ENCODE measurements around the gene SMAD2. TPM values are rescaled to one million over a fixed set of nuclear protein-coding genes. Genes with fewer than 3 reads are reported as not detected.
A peak's percentile ranks its signal among the peaks of the same experiment; 100 is the strongest.

SMAD2 gene
- total RNA-seq, 1 experiment from 2014 or later: 121 TPM

- Histone ChIP-seq H2BK5ac (ENCODE audit: insufficient read length, low read length) (no peak overlapping the region), H3K4me2 (ENCODE audit: insufficient read depth, insufficient read length, low read length) (no peak overlapping the region), H3K18ac (ENCODE audit: insufficient read length, low read depth, low read length) (no peak overlapping the region), H3T11ph (ENCODE audit: low read length) (no peak overlapping the region), H2BK15ac (ENCODE audit: low read depth, low read length) (no peak overlapping the region), H3K79me2 (ENCODE audit: insufficient read depth, low read length) (no peaks in the 10 kb centered on the region), H3K56ac (ENCODE audit: insufficient read length, low read depth, low read length) (no peak overlapping the region), H3K9ac (ENCODE audit: extremely low read depth, insufficient read length, low read length) (no peak overlapping the region), H2BK12ac (ENCODE audit: insufficient read length, low read depth, low read length) (no peak overlapping the region), H4K91ac (ENCODE audit: insufficient read length, low read depth, low read length) (no peak overlapping the region), H3K4me1 (ENCODE audit: insufficient read depth, low read length) (no peaks in the 10 kb centered on the region), H3K79me1 (ENCODE audit: insufficient read depth, low read depth, low read length, poor library complexity, severe bottlenecking) (no peaks in the 10 kb centered on the region), H3K27me3 (ENCODE audit: insufficient read depth, low read length) (no peaks in the 10 kb centered on the region), H2AFZ (ENCODE audit: low read length) (no peak overlapping the region), H2BK120ac (ENCODE audit: low read depth, low read length, poor library complexity, severe bottlenecking) (no peak overlapping the region), H4K8ac (replicated peaks; ENCODE audit: insufficient read length, low read depth, low read length) (no peak overlapping the region), H3K4ac (ENCODE audit: low read depth, low read length) (no peak overlapping the region), H3K23me2 (ENCODE audit: insufficient read length, low read depth, low read length, poor library complexity, severe bottlenecking) (no peaks in the 10 kb centered on the region), H4K5ac (ENCODE audit: insufficient read length, low read depth, low read length) (no peak overlapping the region), H3K23ac (ENCODE audit: insufficient read length, low read depth, low read length) (no peak overlapping the region), H3K9me3 (ENCODE audit: control insufficient read depth, low read depth, low read length) (no peaks in the 10 kb centered on the region), H2BK20ac (ENCODE audit: low read depth, low read length, poor library complexity, severe bottlenecking) (no peak overlapping the region), H4K20me1 (ENCODE audit: control insufficient read depth, insufficient read depth, insufficient read length) (no peaks in the 10 kb centered on the region), H2AK5ac (ENCODE audit: insufficient read length, low read length) (no peak overlapping the region), H3K14ac (ENCODE audit: insufficient read depth, low read length) (no peak overlapping the region), H3K27ac (ENCODE audit: insufficient read length, low read depth, low read length) (no peak overlapping the region)
- peak overlapping the region in 1 of 3 experiments; percentile 21; a peak in 1 of 7 replicates for H3K27ac Mint-ChIP-seq
- TF ChIP-seq, protein P1, sequence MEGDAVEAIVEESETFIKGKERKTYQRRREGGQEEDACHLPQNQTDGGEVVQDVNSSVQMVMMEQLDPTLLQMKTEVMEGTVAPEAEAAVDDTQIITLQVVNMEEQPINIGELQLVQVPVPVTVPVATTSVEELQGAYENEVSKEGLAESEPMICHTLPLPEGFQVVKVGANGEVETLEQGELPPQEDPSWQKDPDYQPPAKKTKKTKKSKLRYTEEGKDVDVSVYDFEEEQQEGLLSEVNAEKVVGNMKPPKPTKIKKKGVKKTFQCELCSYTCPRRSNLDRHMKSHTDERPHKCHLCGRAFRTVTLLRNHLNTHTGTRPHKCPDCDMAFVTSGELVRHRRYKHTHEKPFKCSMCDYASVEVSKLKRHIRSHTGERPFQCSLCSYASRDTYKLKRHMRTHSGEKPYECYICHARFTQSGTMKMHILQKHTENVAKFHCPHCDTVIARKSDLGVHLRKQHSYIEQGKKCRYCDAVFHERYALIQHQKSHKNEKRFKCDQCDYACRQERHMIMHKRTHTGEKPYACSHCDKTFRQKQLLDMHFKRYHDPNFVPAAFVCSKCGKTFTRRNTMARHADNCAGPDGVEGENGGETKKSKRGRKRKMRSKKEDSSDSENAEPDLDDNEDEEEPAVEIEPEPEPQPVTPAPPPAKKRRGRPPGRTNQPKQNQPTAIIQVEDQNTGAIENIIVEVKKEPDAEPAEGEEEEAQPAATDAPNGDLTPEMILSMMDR (conservative IDR thresholded peaks at IDR 0.05): no peak
- no peak for DNase-seq
- H3K9me3 Mint-ChIP-seq: peaks cover 8 to 19% of the 10 kb centered on the region in 2 experiments
- peaks cover under 1% of the 10 kb centered on the region; the same call in 1 of the 2 replicates for H3K27me3 Mint-ChIP-seq (ENCODE audit: low read depth)
- peaks cover 44 to 62% (median 51%) of the 10 kb centered on the region in 3 experiments for H3K36me3 Mint-ChIP-seq (ENCODE audit: insufficient read depth in 1 of 3, low read depth in 3 of 3)
- H3K4me3 Mint-ChIP-seq: no peak overlapping the region
- no CpG with 5 or more reads among the region's 1 CpG for WGBS (ENCODE audit: extremely low coverage, insufficient read length, low lambda C conversion rate)
- peaks cover 8 to 11% of the 10 kb centered on the region in 2 experiments for H3K4me1 Mint-ChIP-seq
Measured at GRCh38 chr18:47832348-47832747, 98.1 kb downstream of the SMAD2 start.

All from H9 (cell line).